NOMO-1 treated with DMSO at 0.1 percent for 48 hours (cell line): Measurements from ENCODE around the gene ZDHHC4.

Experiments used
- DNase-seq: peaks from one replicate; lab custom pipeline; 2025; ENCODE audit not compliant: unreplicated experiment; lab: John Stamatoyannopoulos, UW

The ZDHHC4 gene

GRCh38 chr7:6634021-6634420 is 56.8 kb downstream of the ZDHHC4 start:
- DNase-seq: no peak

GRCh38 chr7:6634971-6635370 is 57.7 kb downstream of the ZDHHC4 start:
- peak; percentile 9 for DNase-seq

DNA sequence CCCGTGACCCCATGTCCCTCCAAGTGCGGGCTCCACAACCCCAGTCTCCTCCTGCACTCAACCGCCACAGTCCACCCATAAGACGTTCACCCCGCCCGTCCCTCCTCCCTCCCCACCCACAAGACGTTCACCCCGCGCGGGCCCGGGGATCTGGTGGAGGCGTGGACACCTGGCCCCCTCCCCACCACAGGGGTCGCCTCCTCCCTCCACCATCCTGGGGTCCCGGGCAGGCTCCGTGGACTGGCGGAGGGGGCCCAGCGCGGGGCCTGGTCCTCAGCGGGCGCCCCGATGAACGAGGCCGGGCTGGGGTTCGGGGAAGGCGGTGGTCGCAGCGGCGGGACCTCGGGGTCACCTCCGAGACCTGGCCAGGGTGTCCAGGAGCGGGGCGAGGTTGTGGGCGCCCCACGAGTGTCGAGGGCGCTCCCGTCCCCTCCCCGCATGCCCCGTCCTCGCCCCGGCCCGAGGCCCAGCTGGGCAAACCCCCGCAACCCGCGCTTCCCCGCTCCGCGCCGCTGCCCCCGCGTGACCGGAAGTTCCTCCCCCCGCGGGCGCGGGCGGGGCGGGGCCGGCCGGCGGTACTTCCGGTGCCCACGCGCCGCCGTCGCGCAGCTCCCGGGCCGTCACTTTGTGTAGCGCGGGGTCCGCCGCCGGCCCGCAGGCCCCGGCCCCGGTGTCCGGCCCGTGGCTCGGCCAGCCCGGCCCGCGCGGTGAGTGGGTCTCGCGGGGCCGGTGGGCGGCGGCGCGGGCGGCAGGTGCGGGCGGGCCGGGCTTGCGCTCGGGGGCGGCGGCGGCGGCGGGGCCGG is 59.7 kb downstream of the ZDHHC4 start, which contains the start of gene ZNF316:
ZNF316 (plus strand) TSS at position 578 of the 803 bp plus-strand sequence. CDS start 5,092 bp downstream, outside the sequence.
- DNase-seq: peak; percentile 12

DNA sequence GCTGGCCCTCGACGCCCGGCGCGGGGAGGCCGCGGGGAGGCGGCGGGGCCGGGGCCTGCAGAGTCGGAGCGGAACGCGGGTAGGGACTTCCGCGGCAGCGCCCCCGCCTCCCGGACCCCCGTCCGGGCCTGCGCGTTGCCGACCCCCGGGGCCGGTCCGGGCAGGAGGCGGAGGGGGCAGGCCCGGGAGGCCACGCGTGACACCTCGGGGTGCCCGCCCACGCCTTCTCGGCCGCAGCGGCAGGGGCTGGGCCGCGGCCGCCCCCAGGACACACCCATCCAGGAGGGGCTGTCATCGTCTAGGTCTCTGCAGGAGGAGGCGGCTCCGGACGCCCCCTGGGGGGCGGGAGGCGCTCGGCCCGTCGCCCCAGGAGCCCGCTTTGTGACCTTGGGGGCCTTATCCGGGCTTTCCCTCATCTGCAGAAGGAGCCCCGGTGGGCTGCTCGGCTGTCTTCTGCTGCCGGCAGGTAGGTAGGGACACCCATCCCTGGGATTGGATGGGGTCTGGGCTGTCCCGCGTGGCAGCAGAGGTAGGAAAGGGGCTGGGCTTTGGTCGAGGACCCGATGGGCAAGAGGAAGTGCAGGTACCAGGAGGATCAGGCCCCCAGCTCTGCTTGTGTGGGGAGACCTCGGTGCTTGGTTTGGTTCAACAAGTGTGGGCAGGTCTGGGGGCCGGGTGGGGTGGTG is 60.4 kb downstream of the ZDHHC4 start:
- peak; percentile 26 for DNase-seq
